Thyroid gland (tissue), 4 donors: ENCODE results near the gene NFIA.

Experiments used
- POLR2A ChIP-seq, 2 donors: fragments of 450-650 bp; IDR thresholded peaks; one replicate each; pipeline ENCODE4 v1.6.1; 2017; ENCODE audit warnings: antibody characterized with exemption in 2 of 2, mild to moderate bottlenecking in 2 of 2, moderate library complexity in 1 of 2
- TF ChIP-seq, protein P1 (sequence below), 6 experiments: fragments of 200-600 bp in 3 of 6; fragments of 450-650 bp in 3 of 6; sonication (generic) in 3 of 6; IDR thresholded peaks; one replicate each; pipeline ENCODE4 v1.5.1; 2016 to 2019; ENCODE audit warnings: antibody characterized with exemption in 6 of 6, mild to moderate bottlenecking in 2 of 6, inconsistent platforms in 1 of 6, moderate library complexity in 1 of 6

DNA sequence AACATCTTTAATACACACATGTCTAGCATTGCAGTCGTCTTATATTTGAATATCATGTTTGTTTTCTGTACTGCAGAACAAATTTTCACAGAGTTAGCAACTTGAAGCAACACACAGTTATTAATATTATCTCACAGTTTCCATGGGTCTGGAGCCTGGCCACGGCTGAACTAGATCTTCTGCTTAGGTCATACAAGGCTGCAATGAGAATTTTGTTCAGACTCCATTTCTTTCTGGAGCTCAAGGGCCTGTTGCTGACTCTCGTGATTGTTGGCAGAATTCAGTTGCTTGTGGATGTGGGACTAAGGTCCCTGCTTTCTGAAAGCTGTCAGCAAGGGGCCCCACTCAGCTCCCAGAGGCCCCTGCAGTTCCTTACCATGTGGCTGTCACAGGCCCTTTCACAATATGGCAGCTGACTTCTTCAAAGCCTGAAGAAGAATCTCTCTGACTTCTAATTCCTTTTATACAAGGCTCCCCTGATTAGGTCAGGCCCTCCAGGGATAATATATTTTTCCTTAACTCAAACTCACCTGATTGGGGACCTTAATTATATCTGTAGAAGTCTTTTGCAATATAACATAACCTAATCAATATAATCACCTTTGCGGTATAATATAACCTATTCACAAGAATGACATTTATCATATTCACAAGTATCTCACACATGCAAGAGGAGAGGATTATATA is 296.3 kb downstream of the NFIA start:
- TF ChIP-seq, protein P1, sequence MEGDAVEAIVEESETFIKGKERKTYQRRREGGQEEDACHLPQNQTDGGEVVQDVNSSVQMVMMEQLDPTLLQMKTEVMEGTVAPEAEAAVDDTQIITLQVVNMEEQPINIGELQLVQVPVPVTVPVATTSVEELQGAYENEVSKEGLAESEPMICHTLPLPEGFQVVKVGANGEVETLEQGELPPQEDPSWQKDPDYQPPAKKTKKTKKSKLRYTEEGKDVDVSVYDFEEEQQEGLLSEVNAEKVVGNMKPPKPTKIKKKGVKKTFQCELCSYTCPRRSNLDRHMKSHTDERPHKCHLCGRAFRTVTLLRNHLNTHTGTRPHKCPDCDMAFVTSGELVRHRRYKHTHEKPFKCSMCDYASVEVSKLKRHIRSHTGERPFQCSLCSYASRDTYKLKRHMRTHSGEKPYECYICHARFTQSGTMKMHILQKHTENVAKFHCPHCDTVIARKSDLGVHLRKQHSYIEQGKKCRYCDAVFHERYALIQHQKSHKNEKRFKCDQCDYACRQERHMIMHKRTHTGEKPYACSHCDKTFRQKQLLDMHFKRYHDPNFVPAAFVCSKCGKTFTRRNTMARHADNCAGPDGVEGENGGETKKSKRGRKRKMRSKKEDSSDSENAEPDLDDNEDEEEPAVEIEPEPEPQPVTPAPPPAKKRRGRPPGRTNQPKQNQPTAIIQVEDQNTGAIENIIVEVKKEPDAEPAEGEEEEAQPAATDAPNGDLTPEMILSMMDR (IDR thresholded peaks at IDR 0.05): no peak
- no peak for TF ChIP-seq POLR2A (IDR thresholded peaks at IDR 0.05)
